GM13977 (cell line): ENCODE data around the gene CNN2.

Source experiments
- DNase-seq: peaks from one replicate; pipeline ENCODE4 v3.0.0; 2012; ENCODE audit warnings: low spot score
- CTCF ChIP-seq: IDR thresholded peaks from 2 replicates; pipeline ENCODE4 v1.5.1; 2012; ENCODE audit warnings: mild to moderate bottlenecking, control low read depth; ENCODE audit not compliant: insufficient read depth; ENCODE audit errors: extremely low read depth, missing control alignments
- in situ Hi-C: fragments of 300-500 bp; cut with MboI; formaldehyde crosslinking; loops from one replicate; pipeline ENCODE4 v1.12.0; 2022; ENCODE audit warnings: low sequenced_read_pairs, low pct_unique_long_range_greater_than_20kb, mixed read lengths, inconsistent platforms; ENCODE audit not compliant: unreplicated experiment

The CNN2 gene

GRCh38 chr19:1015782-1016646, 10.4 kb upstream of the CNN2 start:
- no peak for DNase-seq
- in situ Hi-C loops: no loop called here
- TF ChIP-seq CTCF: no peak

GRCh38 chr19:1016647-1017114, 9.7 kb upstream of the CNN2 start:
- no peak for TF ChIP-seq CTCF
- no peak for DNase-seq
- in situ Hi-C loops: no loop called here

- no peak for TF ChIP-seq CTCF
- DNase-seq: no peak
- in situ Hi-C loops: no loop called here
Measured at GRCh38 chr19:1017115-1017905, 9.1 kb upstream of the CNN2 start.

GRCh38 chr19:1017906-1018305, 8.5 kb upstream of the CNN2 start:
- in situ Hi-C loops: no loop called here
- no peak for DNase-seq
- no peak for TF ChIP-seq CTCF

DNA sequence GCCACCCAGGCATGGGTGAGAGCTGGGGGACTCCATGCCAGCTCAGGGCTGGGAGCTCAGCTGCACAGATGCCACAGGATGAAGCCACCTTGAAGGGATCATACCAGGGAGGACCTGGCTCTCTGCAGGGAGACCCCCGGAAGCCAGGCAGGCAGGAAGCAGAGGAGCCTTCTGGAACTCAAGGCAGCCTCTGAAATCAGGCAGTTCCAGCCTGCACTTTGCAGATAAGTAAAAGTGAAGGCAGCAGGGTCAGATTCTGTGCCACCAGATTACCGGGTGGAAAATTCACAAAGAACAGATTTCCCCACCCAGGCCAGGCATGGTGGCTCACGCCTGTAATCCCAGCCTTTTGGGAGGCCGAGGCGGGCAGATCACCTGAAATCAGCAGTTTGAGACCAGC, 8.0 kb upstream of the CNN2 start:
- DNase-seq: no peak
- no peak for TF ChIP-seq CTCF
- in situ Hi-C loops: no loop called here

DNA sequence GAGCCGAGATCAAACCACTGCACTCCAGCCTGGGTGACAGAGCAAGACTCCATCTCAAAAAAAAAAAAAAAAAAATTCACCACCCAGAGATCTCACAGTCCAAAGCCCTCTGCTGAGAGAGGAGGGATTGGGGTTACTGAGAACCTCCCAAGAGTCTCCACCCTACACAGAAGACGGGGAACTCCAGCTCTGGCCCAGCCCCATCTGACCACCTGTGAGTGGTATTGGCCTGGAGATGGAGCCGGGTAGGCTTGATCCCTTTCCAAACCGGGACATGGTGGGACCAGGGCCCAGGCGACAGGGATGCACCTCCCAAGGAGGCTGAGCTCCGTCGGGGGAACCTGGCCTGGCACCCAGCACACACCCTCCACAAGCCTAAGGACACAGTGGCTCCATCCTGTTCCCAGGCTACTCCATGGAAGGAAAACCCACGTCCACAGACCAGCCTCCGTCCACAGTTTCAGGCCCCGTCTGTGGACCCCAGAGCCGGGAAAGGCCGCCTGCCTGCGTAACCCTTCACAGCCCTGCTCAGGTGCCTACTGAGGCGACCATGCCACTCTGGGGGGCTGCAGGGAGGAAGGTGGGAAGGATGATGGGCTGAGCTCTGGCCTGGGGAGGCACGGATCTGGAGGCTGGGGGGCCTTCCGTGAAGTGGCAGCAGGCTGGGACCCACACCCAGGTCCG, 7.3 kb upstream of the CNN2 start:
- no peak for DNase-seq
- in situ Hi-C loops: no loop called here
- no peak for TF ChIP-seq CTCF
